ENCODE results near the gene GOLGA7B.

- no peak for TF ChIP-seq RFX5 (IDR thresholded peaks at IDR 0.05; ENCODE audit: low read length)
- TF ChIP-seq, protein P1, sequence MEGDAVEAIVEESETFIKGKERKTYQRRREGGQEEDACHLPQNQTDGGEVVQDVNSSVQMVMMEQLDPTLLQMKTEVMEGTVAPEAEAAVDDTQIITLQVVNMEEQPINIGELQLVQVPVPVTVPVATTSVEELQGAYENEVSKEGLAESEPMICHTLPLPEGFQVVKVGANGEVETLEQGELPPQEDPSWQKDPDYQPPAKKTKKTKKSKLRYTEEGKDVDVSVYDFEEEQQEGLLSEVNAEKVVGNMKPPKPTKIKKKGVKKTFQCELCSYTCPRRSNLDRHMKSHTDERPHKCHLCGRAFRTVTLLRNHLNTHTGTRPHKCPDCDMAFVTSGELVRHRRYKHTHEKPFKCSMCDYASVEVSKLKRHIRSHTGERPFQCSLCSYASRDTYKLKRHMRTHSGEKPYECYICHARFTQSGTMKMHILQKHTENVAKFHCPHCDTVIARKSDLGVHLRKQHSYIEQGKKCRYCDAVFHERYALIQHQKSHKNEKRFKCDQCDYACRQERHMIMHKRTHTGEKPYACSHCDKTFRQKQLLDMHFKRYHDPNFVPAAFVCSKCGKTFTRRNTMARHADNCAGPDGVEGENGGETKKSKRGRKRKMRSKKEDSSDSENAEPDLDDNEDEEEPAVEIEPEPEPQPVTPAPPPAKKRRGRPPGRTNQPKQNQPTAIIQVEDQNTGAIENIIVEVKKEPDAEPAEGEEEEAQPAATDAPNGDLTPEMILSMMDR (IDR thresholded peaks at IDR 0.05): no peak
- no peak for TF ChIP-seq NRF1 (IDR thresholded peaks at IDR 0.05; ENCODE audit: low read depth, low read length)
- no peak for TF ChIP-seq FOXJ3 (CRISPR knock-in tag; IDR thresholded peaks at IDR 0.05)
These were observed 53.7 kb downstream of the GOLGA7B start for GRCh38 chr10:97903128-97904017.

Measured in SK-N-SH (cell line).